Ecto neural progenitor cell (in vitro differentiated cells): Measurements from ENCODE around the gene ZDHHC1.

ENCODE experiments used
- DNase-seq: peaks from one replicate; pipeline ENCODE4 v3.0.0-alpha.2; 2018; ENCODE audit warnings: low spot score

The ZDHHC1 gene

GRCh38 chr16:67447508-67448076 is 31.3 kb upstream of the ZDHHC1 start:
- DNase-seq = no peak

- no peak for DNase-seq
These were observed 30.8 kb upstream of the ZDHHC1 start for GRCh38 chr16:67446968-67447507.

- DNase-seq = no peak
These were observed 29.9 kb upstream of the ZDHHC1 start for GRCh38 chr16:67445913-67446907.

- DNase-seq = no peak
These were observed 29.2 kb upstream of the ZDHHC1 start for GRCh38 chr16:67445441-67445912.

GRCh38 chr16:67445126-67445426 is 28.8 kb upstream of the ZDHHC1 start:
- DNase-seq = no peak

- DNase-seq = no peak
These were observed 28.2 kb upstream of the ZDHHC1 start for GRCh38 chr16:67444259-67445125.

- DNase-seq = no peak
These were observed 27.0 kb upstream of the ZDHHC1 start for GRCh38 chr16:67443265-67443664.

- DNase-seq = no peak
These were observed 26.4 kb upstream of the ZDHHC1 start for GRCh38 chr16:67442581-67443255.

- DNase-seq = no peak
These were observed 25.6 kb upstream of the ZDHHC1 start for GRCh38 chr16:67441907-67442306.

GRCh38 chr16:67441271-67441753 is 25.0 kb upstream of the ZDHHC1 start:
- no peak for DNase-seq

GRCh38 chr16:67438824-67439393 is 22.6 kb upstream of the ZDHHC1 start:
- no peak for DNase-seq

GRCh38 chr16:67438098-67438791 is 22.0 kb upstream of the ZDHHC1 start:
- no peak for DNase-seq

GRCh38 chr16:67437513-67437912 is 21.2 kb upstream of the ZDHHC1 start:
- DNase-seq = no peak

- DNase-seq = no peak
These were observed 20.4 kb upstream of the ZDHHC1 start for GRCh38 chr16:67436640-67437193.

- no peak for DNase-seq
These were observed 19.5 kb upstream of the ZDHHC1 start for GRCh38 chr16:67435758-67436164.

GRCh38 chr16:67433131-67433719 is 16.9 kb upstream of the ZDHHC1 start:
- DNase-seq = no peak

- no peak for DNase-seq
These were observed 16.2 kb upstream of the ZDHHC1 start for GRCh38 chr16:67432506-67432890.

- no peak for DNase-seq
These were observed 15.7 kb upstream of the ZDHHC1 start for GRCh38 chr16:67431775-67432505.
